Right ventricle myocardium superior (tissue), 1 donor: ENCODE data around the gene PTAFR. TPM values are rescaled to one million over a fixed set of nuclear protein-coding genes. Genes with fewer than 3 reads are reported as not detected.

Source experiments
- ATAC-seq: fragments of 200-7000 bp; cut with Tn5 transposase; one replicate; pipeline ENCODE4 v1.9.1; 2020; ENCODE audit warnings: mild to moderate bottlenecking; ENCODE audit not compliant: poor library complexity
- DNase-seq: peaks from one replicate; pipeline ENCODE4 v3.0.0-alpha.2; 2020
- intact Hi-C: fragments of 100-400 bp; cut with DNase I; formaldehyde crosslinking; loops from one replicate; pipeline ENCODE4 v1.11.2; 2022
- total RNA-seq: library from RNA; stranded (reverse); fragmentation: NEBNext Ultra II Directional; extraction: Animal tissue kit (Norgen Biotek cat#: 25700); gene quantifications from one replicate; pipeline ENCODE4 v1.2.1, GENCODE V29; 2021
- donor health status: DM: no; HTN: yes; CAD: no; lungs with severe emphysema.

Gene PTAFR
- total RNA-seq, 1 donor from 2014 or later, result 1.9 TPM

DNA sequence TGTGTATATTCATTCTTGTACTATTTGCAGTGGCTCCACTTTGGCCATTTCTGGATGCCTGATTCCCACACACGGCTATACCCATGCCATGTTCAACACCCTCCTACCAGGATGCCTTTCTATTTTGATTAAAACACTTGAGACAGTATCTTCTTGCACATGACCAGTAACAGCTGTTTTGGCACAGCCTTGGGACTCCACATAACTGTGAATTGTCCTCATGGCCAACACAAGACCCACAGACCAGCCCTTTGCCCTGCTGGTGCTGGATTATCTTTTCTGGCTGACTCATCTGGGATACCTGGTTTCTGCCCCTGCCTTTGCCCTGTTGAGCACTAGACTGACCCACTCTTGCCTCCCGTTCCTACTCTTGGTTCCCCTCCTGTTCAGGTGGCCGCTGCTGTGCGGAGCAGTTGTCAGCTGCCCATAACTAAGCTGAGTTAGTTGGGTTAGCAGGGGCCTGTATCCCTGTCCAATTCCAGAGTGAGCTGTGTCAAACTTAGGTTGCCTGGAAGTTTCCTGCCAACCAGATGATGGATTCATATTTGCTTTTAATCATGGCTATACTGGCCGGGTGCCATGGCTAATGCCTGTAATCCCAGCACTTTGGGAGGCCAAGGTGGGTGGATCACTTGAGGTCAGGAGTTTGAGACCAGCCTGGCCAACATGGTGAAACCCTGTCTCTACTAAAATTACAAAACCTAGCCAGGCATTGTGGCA lies 77.3 kb downstream of the PTAFR start:
- DNase-seq, result no peak
- peak; percentile 94 for ATAC-seq
- intact Hi-C loops, result no loop called here

Other genes with a start within 250 kb of the PTAFR start
- not detected for gene SMPDL3B, start 241.7 kb downstream of the PTAFR start, total RNA-seq
- 4.1 TPM for gene XKR8, start 216.7 kb downstream of the PTAFR start, total RNA-seq
- gene EYA3, start 88.1 kb downstream of the PTAFR start, total RNA-seq, result 16.0 TPM
- 54.9 TPM for gene DNAJC8, start 56.3 kb upstream of the PTAFR start, total RNA-seq
- gene ATP5IF1, start 59.4 kb upstream of the PTAFR start, total RNA-seq, result 358 TPM
- 2.6 TPM for gene SESN2, start 82.8 kb upstream of the PTAFR start, total RNA-seq
- 9.7 TPM for gene MED18, start 152.3 kb upstream of the PTAFR start, total RNA-seq
- gene PHACTR4, start 193.1 kb upstream of the PTAFR start, total RNA-seq, result 14.9 TPM